HCT116 (cell line): Measurements from ENCODE around the gene HIPK2. TPM values are rescaled to one million over a fixed set of nuclear protein-coding genes. Genes with fewer than 3 reads are reported as not detected.

ENCODE experiments used
- ATAC-seq: fragments of 200-7000 bp; cut with Tn5 transposase; 2 replicates; pipeline ENCODE4 v1.9.1; 2020; ENCODE audit warnings: mild to moderate bottlenecking, moderate library complexity
- BruUV-seq: library from RNA; stranded (reverse); fragments of 400-500 nt; replicated peaks from 2 replicates; lab custom pipeline; 2021; lab: Mats Ljungman, UMichigan
- CTCF ChIA-PET: fragments of 300-600 bp; sonication (Branson Sonifier 250); formaldehyde crosslinking; loops from one replicate; lab custom pipeline; 2021; ENCODE audit warnings: antibody characterized with exemption; lab: Charles Lee
- POLR2A ChIA-PET: fragments of 300-600, 350-600 bp; sonication (Branson Sonifier 250); formaldehyde crosslinking; loops from one replicate; lab custom pipeline; 2021; ENCODE audit warnings: antibody characterized with exemption; lab: Charles Lee
- RAD21 ChIA-PET, 2 experiments: fragments of 300-600 bp; sonication (Branson Sonifier 250); formaldehyde crosslinking; loops; one replicate each; lab custom pipeline; 2023; ENCODE audit warnings: low total read pairs in 2 of 2; ENCODE audit not compliant: uncharacterized antibody in 2 of 2, unreplicated experiment in 2 of 2, low non-redundant PET in 1 of 2; lab: Charles Lee
- DNase-seq: peaks from one replicate; pipeline ENCODE4 v3.0.0-alpha.2; 2010; ENCODE audit warnings: low read depth, low spot score
- H2AFZ ChIP-seq: fragments of 200-600 bp; shearing (Covaris generic), sonication (generic); 2 replicates; pipeline ENCODE4 v1.6.1; 2017; ENCODE audit warnings: low read depth, mixed run types, mixed read lengths, antibody characterized with exemption, low read length; ENCODE audit not compliant: poor library complexity, severe bottlenecking
- H3K27ac ChIP-seq: 2 replicates; pipeline ENCODE4 v1.5.1; 2012; ENCODE audit warnings: low read depth, low read length
- H3K27me3 ChIP-seq: fragments of 200-600 bp; sonication (generic); 2 replicates; pipeline ENCODE4 v1.6.1; 2016; ENCODE audit warnings: mixed run types, low read length, mixed read lengths; ENCODE audit not compliant: insufficient read depth
- H3K36me3 ChIP-seq, 2 experiments: fragments of 200-500 bp in 1 of 2; fragments of 200-600 bp in 1 of 2; sonication (Bioruptor generic) in 1 of 2; sonication (generic) in 1 of 2; 2 replicates each; pipeline versions ENCODE4 v1.5.1 to v1.6.1; 2014 to 2016; ENCODE audit warnings: low read length in 2 of 2, inconsistent platforms in 1 of 2, mixed read lengths in 1 of 2, mixed run types in 1 of 2; ENCODE audit not compliant: insufficient read depth in 2 of 2, control insufficient read depth in 1 of 2
- H3K4me1 ChIP-seq, 2 experiments: fragments of 200-600 bp in 1 of 2; sonication (generic) in 1 of 2; 2 replicates each; pipeline versions ENCODE4 v1.5.1 to v1.6.1; 2012 to 2017; ENCODE audit warnings: low read length in 2 of 2, inconsistent platforms in 1 of 2, mild to moderate bottlenecking in 1 of 2, mixed read lengths in 1 of 2, mixed run types in 1 of 2, moderate library complexity in 1 of 2; ENCODE audit not compliant: insufficient read depth in 2 of 2, control insufficient read depth in 1 of 2
- H3K4me2 ChIP-seq: fragments of 200-600 bp; sonication (generic); 2 replicates; pipeline ENCODE4 v1.6.1; 2017; ENCODE audit warnings: mixed run types, low read length, mixed read lengths
- H3K4me3 ChIP-seq, 2 experiments: fragments of 200-600 bp in 1 of 2; sonication (generic) in 1 of 2; replicated peaks in 1 of 2; 2 replicates each; pipeline ENCODE4 v1.5.1; 2011 to 2016; ENCODE audit warnings: low read length in 2 of 2, control low read depth in 1 of 2, low read depth in 1 of 2, mild to moderate bottlenecking in 1 of 2, mixed read lengths in 1 of 2, mixed run types in 1 of 2
- H3K79me2 ChIP-seq: fragments of 200-600 bp; sonication (generic); 2 replicates; pipeline ENCODE4 v1.6.1; 2017; ENCODE audit warnings: mild to moderate bottlenecking, mixed run types, low read length, moderate library complexity, mixed read lengths; ENCODE audit not compliant: insufficient read depth
- H3K9ac ChIP-seq: fragments of 200-600 bp; sonication (generic); 2 replicates; pipeline ENCODE4 v1.6.1; 2016; ENCODE audit warnings: low read length, mixed read lengths
- H3K9me2 ChIP-seq: fragments of 200-600 bp; sonication (generic), shearing (Covaris generic); 2 replicates; pipeline ENCODE4 v1.6.1; 2017; ENCODE audit warnings: mixed run types, mild to moderate bottlenecking, moderate library complexity; ENCODE audit not compliant: insufficient read depth
- H3K9me3 ChIP-seq, 2 experiments: fragments of 200-500 bp in 1 of 2; fragments of 200-600 bp in 1 of 2; sonication (Bioruptor generic) in 1 of 2; sonication (generic) in 1 of 2; 2 replicates each; pipeline ENCODE4 v1.6.1; 2014 to 2017; ENCODE audit warnings: low read length in 2 of 2, mixed read lengths in 2 of 2, inconsistent platforms in 1 of 2, low read depth in 1 of 2, mild to moderate bottlenecking in 1 of 2, mixed run types in 1 of 2, moderate library complexity in 1 of 2; ENCODE audit not compliant: control insufficient read depth in 1 of 2, insufficient read depth in 1 of 2
- H4K20me1 ChIP-seq: fragments of 200-600 bp; sonication (generic), shearing (Covaris generic); 2 replicates; pipeline ENCODE4 v1.6.1; 2017; ENCODE audit warnings: mixed run types, mild to moderate bottlenecking, moderate library complexity; ENCODE audit not compliant: insufficient read depth
- ELF1 ChIP-seq: IDR thresholded peaks from 2 replicates; pipeline ENCODE4 v1.6.1; 2012; ENCODE audit warnings: low read depth, borderline replicate concordance
- FOSL1 ChIP-seq: IDR thresholded peaks from 2 replicates; pipeline ENCODE4 v1.6.1; 2012; ENCODE audit warnings: low read depth
- JUND ChIP-seq: IDR thresholded peaks from 2 replicates; pipeline ENCODE4 v1.6.1; 2012
- POLR2A ChIP-seq: IDR thresholded peaks from 2 replicates; pipeline ENCODE4 v1.7.0; 2011; ENCODE audit warnings: borderline replicate concordance; ENCODE audit not compliant: insufficient read depth, insufficient read length; ENCODE audit errors: extremely low read depth
- POLR2AphosphoS5 ChIP-seq: IDR thresholded peaks from 2 replicates; pipeline ENCODE4 v1.6.1; 2011; ENCODE audit warnings: mild to moderate bottlenecking, low read depth, low read length, moderate library complexity
- RAD21 ChIP-seq: IDR thresholded peaks from 2 replicates; pipeline ENCODE4 v1.6.1; 2012; ENCODE audit warnings: low read depth, mild to moderate bottlenecking
- SIN3A ChIP-seq: IDR thresholded peaks from 2 replicates; pipeline ENCODE4 v1.6.1; 2012; ENCODE audit warnings: low read depth
- SP1 ChIP-seq: IDR thresholded peaks from 2 replicates; pipeline ENCODE4 v1.6.1; 2012; ENCODE audit warnings: low read depth
- TCF7L2 ChIP-seq: IDR thresholded peaks from 2 replicates; pipeline ENCODE4 v1.7.0; 2011; ENCODE audit warnings: borderline replicate concordance, inconsistent platforms; ENCODE audit not compliant: insufficient read depth, insufficient read length; ENCODE audit errors: extremely low read depth
- ZFX ChIP-seq: fragments of 450-650 bp; IDR thresholded peaks from 2 replicates; pipeline ENCODE4 v1.6.1; 2017
- ZNF274 ChIP-seq: fragments of 200-500 bp; sonication (Bioruptor generic); IDR thresholded peaks from 2 replicates; pipeline ENCODE4 v1.6.1; 2014; ENCODE audit warnings: mild to moderate bottlenecking, low read depth, low read length, inconsistent platforms
- intact Hi-C: fragments of 100-400 bp; cut with micrococcal nuclease; formaldehyde crosslinking; loops from 2 replicates; pipeline ENCODE4 v1.10.0; 2022
- total RNA-seq: library from RNA; stranded (reverse); gene quantifications from one replicate; pipeline ENCODE4 v1.2.1, GENCODE V29; 2021; ENCODE audit not compliant: unreplicated experiment
- TF ChIP-seq, protein P1 (sequence below), 3 experiments: fragments of 200-600 bp in 1 of 3; sonication (generic) in 1 of 3; IDR thresholded peaks in 2 of 3; conservative IDR thresholded peaks in 1 of 3; 2 replicates each; pipeline ENCODE4 v1.5.1; 2012 to 2017; ENCODE audit warnings: low read depth in 2 of 3, low read length in 2 of 3, antibody characterized with exemption in 1 of 3, borderline replicate concordance in 1 of 3, control low read depth in 1 of 3, mild to moderate bottlenecking in 1 of 3, mixed read lengths in 1 of 3, mixed run types in 1 of 3, moderate library complexity in 1 of 3; ENCODE audit not compliant: insufficient read depth in 1 of 3
- TF ChIP-seq, protein P2 (sequence below): IDR thresholded peaks from 2 replicates; pipeline ENCODE4 v1.6.1; 2011; ENCODE audit warnings: mild to moderate bottlenecking, low read length, moderate library complexity; ENCODE audit not compliant: insufficient replicate concordance; ENCODE audit errors: extremely low read depth
- TF ChIP-seq, protein P3 (sequence below): IDR thresholded peaks from 2 replicates; pipeline ENCODE4 v1.6.1; 2012

The HIPK2 gene
- total RNA-seq, 1 experiment from 2014 or later, result 49.5 TPM

DNA sequence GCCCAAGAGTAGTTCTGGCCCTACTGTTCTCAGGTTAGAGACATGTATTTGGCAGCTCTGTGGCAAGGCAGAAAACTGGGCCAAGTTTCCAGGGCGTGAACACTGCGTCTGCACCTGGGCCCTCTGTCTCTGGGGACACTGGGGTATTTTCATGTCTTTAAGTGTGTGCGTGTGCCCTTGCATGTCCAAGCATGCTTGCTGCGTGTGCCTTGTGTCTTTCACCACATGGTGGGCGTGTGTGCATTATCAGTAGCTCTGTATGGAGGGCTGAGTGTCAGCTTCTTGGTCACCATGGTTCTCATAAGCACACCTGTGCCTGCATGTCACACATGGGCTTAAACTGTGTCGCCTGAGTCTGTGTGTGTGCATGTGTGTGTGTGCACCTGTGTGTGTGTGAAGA, 69.3 kb downstream of the HIPK2 start:
- Histone ChIP-seq H3K4me1 (no peaks in the 10 kb centered on the region), H3K27ac (no peak overlapping the region), H3K9me2 (no peaks in the 10 kb centered on the region), H3K9me3 (no peaks in the 10 kb centered on the region), H3K36me3 (peaks cover 4 to 5% of the 10 kb centered on the region in 2 experiments; a peak in 1 of 4 replicates), H3K4me2 (no peak overlapping the region), H3K27me3 (no peaks in the 10 kb centered on the region), H3K4me3 (no peak overlapping the region), H4K20me1 (no peaks in the 10 kb centered on the region), H2AFZ (no peak overlapping the region), H3K9ac (no peak overlapping the region), H3K79me2 (peaks cover 30% of the 10 kb centered on the region)
- RAD21 ChIA-PET, result no interaction called here
- intact Hi-C loops, result no loop called here
- POLR2A ChIA-PET, result no interaction called here
- TF ChIP-seq ELF1, result no peak
- no peak for TF ChIP-seq SIN3A
- TF ChIP-seq, protein P1, sequence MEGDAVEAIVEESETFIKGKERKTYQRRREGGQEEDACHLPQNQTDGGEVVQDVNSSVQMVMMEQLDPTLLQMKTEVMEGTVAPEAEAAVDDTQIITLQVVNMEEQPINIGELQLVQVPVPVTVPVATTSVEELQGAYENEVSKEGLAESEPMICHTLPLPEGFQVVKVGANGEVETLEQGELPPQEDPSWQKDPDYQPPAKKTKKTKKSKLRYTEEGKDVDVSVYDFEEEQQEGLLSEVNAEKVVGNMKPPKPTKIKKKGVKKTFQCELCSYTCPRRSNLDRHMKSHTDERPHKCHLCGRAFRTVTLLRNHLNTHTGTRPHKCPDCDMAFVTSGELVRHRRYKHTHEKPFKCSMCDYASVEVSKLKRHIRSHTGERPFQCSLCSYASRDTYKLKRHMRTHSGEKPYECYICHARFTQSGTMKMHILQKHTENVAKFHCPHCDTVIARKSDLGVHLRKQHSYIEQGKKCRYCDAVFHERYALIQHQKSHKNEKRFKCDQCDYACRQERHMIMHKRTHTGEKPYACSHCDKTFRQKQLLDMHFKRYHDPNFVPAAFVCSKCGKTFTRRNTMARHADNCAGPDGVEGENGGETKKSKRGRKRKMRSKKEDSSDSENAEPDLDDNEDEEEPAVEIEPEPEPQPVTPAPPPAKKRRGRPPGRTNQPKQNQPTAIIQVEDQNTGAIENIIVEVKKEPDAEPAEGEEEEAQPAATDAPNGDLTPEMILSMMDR (IDR thresholded peaks at IDR 0.05 in 2 of 3, conservative IDR thresholded peaks at IDR 0.05 in 1 of 3; ENCODE audit: borderline replicate concordance in 1 of 3, insufficient read depth in 1 of 3, low read depth in 2 of 3, low read length in 2 of 3), result no peak
- TF ChIP-seq POLR2A, result no peak
- TF ChIP-seq POLR2AphosphoS5, result no peak
- no peak for TF ChIP-seq TCF7L2
- TF ChIP-seq ZNF274, result no peak
- TF ChIP-seq, protein P2, sequence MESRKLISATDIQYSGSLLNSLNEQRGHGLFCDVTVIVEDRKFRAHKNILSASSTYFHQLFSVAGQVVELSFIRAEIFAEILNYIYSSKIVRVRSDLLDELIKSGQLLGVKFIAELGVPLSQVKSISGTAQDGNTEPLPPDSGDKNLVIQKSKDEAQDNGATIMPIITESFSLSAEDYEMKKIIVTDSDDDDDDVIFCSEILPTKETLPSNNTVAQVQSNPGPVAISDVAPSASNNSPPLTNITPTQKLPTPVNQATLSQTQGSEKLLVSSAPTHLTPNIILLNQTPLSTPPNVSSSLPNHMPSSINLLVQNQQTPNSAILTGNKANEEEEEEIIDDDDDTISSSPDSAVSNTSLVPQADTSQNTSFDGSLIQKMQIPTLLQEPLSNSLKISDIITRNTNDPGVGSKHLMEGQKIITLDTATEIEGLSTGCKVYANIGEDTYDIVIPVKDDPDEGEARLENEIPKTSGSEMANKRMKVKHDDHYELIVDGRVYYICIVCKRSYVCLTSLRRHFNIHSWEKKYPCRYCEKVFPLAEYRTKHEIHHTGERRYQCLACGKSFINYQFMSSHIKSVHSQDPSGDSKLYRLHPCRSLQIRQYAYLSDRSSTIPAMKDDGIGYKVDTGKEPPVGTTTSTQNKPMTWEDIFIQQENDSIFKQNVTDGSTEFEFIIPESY, result no peak
- no peak for TF ChIP-seq FOSL1
- TF ChIP-seq ZFX, result no peak
- no peak for TF ChIP-seq JUND
- TF ChIP-seq SP1, result no peak
- no peak for TF ChIP-seq RAD21
- TF ChIP-seq, protein P3, sequence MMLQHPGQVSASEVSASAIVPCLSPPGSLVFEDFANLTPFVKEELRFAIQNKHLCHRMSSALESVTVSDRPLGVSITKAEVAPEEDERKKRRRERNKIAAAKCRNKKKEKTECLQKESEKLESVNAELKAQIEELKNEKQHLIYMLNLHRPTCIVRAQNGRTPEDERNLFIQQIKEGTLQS, result no peak
- BruUV-seq, result no TSS peak
- no peak for ATAC-seq
- DNase-seq, result no peak
- CTCF ChIA-PET, result no interaction called here
